A549 (cell line): ENCODE data around the gene CYP4F2. TPM values are rescaled to one million over a fixed set of nuclear protein-coding genes. Genes with fewer than 3 reads are reported as not detected.
"Not testable (repeated sequence)": the region's sequence is repeated elsewhere in the genome, so short reads cannot be mapped to it uniquely, and the experiment has no call there.

Experiments
- ATAC-seq, 2 experiments: fragments of 200-7000 bp in 1 of 2; fragments of >200 bp in 1 of 2; cut with Nextera tagmentation in 1 of 2; cut with Tn5 transposase in 1 of 2; 3 replicates each; pipeline versions ENCODE4 v1.8.0 to v1.9.1; 2018 to 2020; ENCODE audit warnings: mild to moderate bottlenecking in 1 of 2, moderate library complexity in 1 of 2
- CTCF ChIA-PET: fragments of 300-600 bp; sonication (Branson Sonifier 250); formaldehyde crosslinking; extraction: SDS; loops from one replicate; lab custom pipeline; 2021; ENCODE audit warnings: antibody characterized with exemption, inconsistent platforms; lab: Yijun Ruan, JAX
- POLR2A ChIA-PET: fragments of 350-600 bp; formaldehyde crosslinking; extraction: SDS; loops from one replicate; lab custom pipeline; 2021; ENCODE audit warnings: antibody characterized with exemption, inconsistent platforms; lab: Yijun Ruan, JAX
- DNase-seq, 2 experiments: peaks; one replicate each; pipeline versions ENCODE4 v3.0.0 to v3.0.0-alpha.2; 2011 to 2016; ENCODE audit warnings: low read depth in 1 of 2, low spot score in 1 of 2
- FAIRE-seq: peaks from 2 replicates; lab custom pipeline; 2011; peaks lifted over from hg19 to GRCh38; lab: Jason Lieb, UNC
- H3K27ac ChIP-seq, 2 experiments: fragments of >200 bp; sonication (Bioruptor Twin); formaldehyde crosslinking; 3 replicates each; pipeline ENCODE4 v1.5.1; 2016 to 2017
- H3K4me1 ChIP-seq: fragments of >200 bp; sonication (Bioruptor Twin); formaldehyde crosslinking; 3 replicates; pipeline ENCODE4 v1.6.1; 2016
- H3K4me2 ChIP-seq: fragments of >200 bp; sonication (Bioruptor Twin); formaldehyde crosslinking; 3 replicates; pipeline ENCODE4 v1.6.1; 2016
- H3K4me3 ChIP-seq: fragments of >200 bp; sonication (Bioruptor Twin); formaldehyde crosslinking; 3 replicates; pipeline ENCODE4 v1.5.1; 2016
- H3K9me3 ChIP-seq: fragments of >200 bp; sonication (Bioruptor Twin); formaldehyde crosslinking; 3 replicates; pipeline ENCODE4 v1.6.1; 2016
- CEBPB ChIP-seq, 2 experiments: fragments of >200 bp in 1 of 2; sonication (Bioruptor Twin) in 1 of 2; formaldehyde crosslinking in 1 of 2; IDR thresholded peaks; 2 replicates each; pipeline ENCODE4 v1.6.1; 2012 to 2016
- CHD4 ChIP-seq: fragments of 200-600 bp; sonication (generic); IDR thresholded peaks from 2 replicates; pipeline ENCODE4 v1.6.1; 2016; ENCODE audit warnings: antibody characterized with exemption, mild to moderate bottlenecking, borderline replicate concordance
- E2F6 ChIP-seq: IDR thresholded peaks from 2 replicates; pipeline ENCODE4 v1.6.1; 2012; ENCODE audit warnings: low read depth, borderline replicate concordance
- EP300 ChIP-seq, 2 experiments: fragments of >200 bp; sonication (Bioruptor Twin); formaldehyde crosslinking; IDR thresholded peaks; 2 replicates in 1 of 2; 3 replicates in 1 of 2; pipeline ENCODE4 v1.6.1; 2016 to 2017
- HDAC2 ChIP-seq: fragments of 200-600 bp; sonication (generic); IDR thresholded peaks from 2 replicates; pipeline ENCODE4 v1.6.1; 2016
- HOXB5 ChIP-seq: fragments of 250-450 bp; sonication (Bioruptor Pico); IDR thresholded peaks from 2 replicates; pipeline ENCODE4 v1.5.0; 2020; ENCODE audit warnings: mild to moderate bottlenecking, moderate library complexity
- JUN ChIP-seq, 2 experiments: fragments of >200 bp; sonication (Bioruptor Twin); formaldehyde crosslinking; IDR thresholded peaks; 2 replicates in 1 of 2; 3 replicates in 1 of 2; pipeline ENCODE4 v1.6.1; 2016 to 2017
- MAFK ChIP-seq: fragments of 450-650 bp; IDR thresholded peaks from 2 replicates; pipeline ENCODE4 v1.6.1; 2014; ENCODE audit not compliant: partially characterized antibody
- MAZ ChIP-seq: fragments of 150-350 bp; IDR thresholded peaks from 2 replicates; pipeline ENCODE4 v1.6.1; 2014; ENCODE audit warnings: antibody characterized with exemption, low read depth, low read length, borderline replicate concordance
- MYC ChIP-seq: IDR thresholded peaks from 2 replicates; pipeline ENCODE4 v1.6.1; 2012; ENCODE audit warnings: mild to moderate bottlenecking, inconsistent platforms, low read length, improper control_type of control experiment, borderline replicate concordance
- NPAS2 ChIP-seq: fragments of 250-450 bp; sonication (Bioruptor Pico); IDR thresholded peaks from 2 replicates; pipeline ENCODE4 v1.8.0; 2022; ENCODE audit warnings: mild to moderate bottlenecking, moderate library complexity, borderline replicate concordance
- NR3C1 ChIP-seq: fragments of >200 bp; sonication (Bioruptor Twin); formaldehyde crosslinking; IDR thresholded peaks from 3 replicates; pipeline ENCODE4 v1.6.1; 2017
- PBX3 ChIP-seq: IDR thresholded peaks from 2 replicates; pipeline ENCODE4 v1.6.1; 2012
- PHF8 ChIP-seq: fragments of 200-600 bp; sonication (generic); IDR thresholded peaks from 2 replicates; pipeline ENCODE4 v1.6.1; 2016; ENCODE audit warnings: low read depth, mild to moderate bottlenecking, antibody characterized with exemption, moderate library complexity, borderline replicate concordance
- POLR2A ChIP-seq: IDR thresholded peaks from 2 replicates; pipeline ENCODE4 v1.6.1; 2012; ENCODE audit warnings: mild to moderate bottlenecking, low read length
- RARB ChIP-seq: fragments of 250-450 bp; sonication (Bioruptor Pico); IDR thresholded peaks from 2 replicates; pipeline ENCODE4 v1.8.0; 2021; ENCODE audit warnings: mild to moderate bottlenecking, moderate library complexity
- REST ChIP-seq: fragments of 200-600 bp; sonication (generic); IDR thresholded peaks from 2 replicates; pipeline ENCODE4 v1.6.1; 2016; ENCODE audit warnings: antibody characterized with exemption, mild to moderate bottlenecking, moderate library complexity
- RFX5 ChIP-seq: fragments of 450-650 bp; IDR thresholded peaks from 2 replicates; pipeline ENCODE4 v1.7.1; 2014; ENCODE audit warnings: antibody characterized with exemption, mild to moderate bottlenecking, moderate library complexity
- SMC3 ChIP-seq: fragments of >200 bp; sonication (Bioruptor Twin); formaldehyde crosslinking; IDR thresholded peaks from 3 replicates; pipeline ENCODE4 v1.6.1; 2018; ENCODE audit warnings: inconsistent platforms
- TFCP2L1 ChIP-seq: fragments of 250-450 bp; sonication (Bioruptor Pico); IDR thresholded peaks from 2 replicates; pipeline ENCODE4 v1.5.0; 2021; ENCODE audit warnings: mild to moderate bottlenecking
- TP53 ChIP-seq: fragments of 250-450 bp; sonication (Bioruptor Pico); IDR thresholded peaks from 2 replicates; pipeline ENCODE4 v1.5.0; 2021; ENCODE audit warnings: mild to moderate bottlenecking, moderate library complexity
- ZC3H11A ChIP-seq: fragments of 450-650 bp; IDR thresholded peaks from 2 replicates; pipeline ENCODE4 v1.6.1; 2014; ENCODE audit warnings: antibody characterized with exemption, mild to moderate bottlenecking
- ZFP36 ChIP-seq: fragments of 450-650 bp; IDR thresholded peaks from 2 replicates; pipeline ENCODE4 v1.6.1; 2014; ENCODE audit warnings: borderline replicate concordance; ENCODE audit not compliant: partially characterized antibody
- WGBS: methylation state at CpG from one replicate; pipeline ENCODE4 v1.1.6; 2017; ENCODE audit errors: missing lambda C conversion rate; 5-methylcytosine and 5-hydroxymethylcytosine counted together
- polyA plus RNA-seq, 4 experiments: library from polyadenylated mRNA; depleted of rRNA in 3 of 4; stranded (reverse); fragments of >200 nt; fragmentation: RNase III in 1 of 4; extraction: RNeasy Plus Mini Kit Qiagen cat#74134 plus additional on column Dnase treatment in 1 of 4; gene quantifications; 2 replicates in 3 of 4; 3 replicates in 1 of 4; pipeline ENCODE4 v1.2.3, GENCODE V29; 2011 to 2017

CYP4F2 gene
- polyA plus RNA-seq, 2 of the 4 experiments (the other 2 are of a cell fraction) = 0.13 to 0.43 TPM

DNA sequence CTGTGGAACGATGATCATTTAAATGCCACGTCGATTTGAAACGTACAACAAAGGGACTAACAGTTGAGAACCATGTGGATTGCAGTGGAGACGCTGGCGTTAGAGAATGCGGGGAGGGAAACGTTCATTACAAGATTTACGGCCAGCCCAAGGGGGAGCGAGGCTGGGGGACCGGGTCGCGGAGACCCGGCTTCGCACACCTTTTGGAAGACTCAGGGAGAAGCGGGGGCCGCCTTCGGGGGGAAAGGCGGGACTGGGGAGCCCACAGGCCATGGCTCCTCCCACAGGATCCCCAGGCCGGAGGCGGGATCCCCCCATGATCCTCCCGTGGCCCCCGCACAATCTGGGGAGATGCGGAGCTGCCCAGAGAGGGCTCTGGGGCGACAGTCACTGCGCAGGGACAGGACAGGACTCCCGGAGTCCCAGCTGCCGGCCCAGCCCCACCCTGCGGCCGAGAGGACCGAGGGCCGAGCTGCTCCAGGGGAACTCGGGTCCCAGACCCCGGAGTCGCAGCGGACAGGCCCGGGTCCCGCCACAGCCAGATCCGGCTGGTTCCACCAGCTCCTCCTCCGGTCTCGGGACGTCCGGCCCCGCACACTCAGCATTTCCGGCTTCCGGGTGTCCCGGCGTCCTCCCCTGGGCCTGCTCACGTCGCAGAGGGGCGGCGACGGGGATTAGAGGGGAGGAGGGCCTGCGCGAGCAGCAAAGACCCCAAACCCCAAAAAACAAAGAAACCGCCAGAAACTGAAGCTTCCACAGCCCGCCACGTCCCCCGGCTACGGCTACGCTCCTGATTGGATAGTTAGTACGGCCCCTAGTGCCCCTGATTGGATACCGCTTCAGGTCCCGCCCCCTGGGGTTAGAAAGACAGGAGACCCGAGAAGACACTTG, 61.3 kb downstream of the CYP4F2 start:
- DNase-seq = peak; percentile 91 to 95
- H3K4me2 ChIP-seq = peak overlapping the region; percentile 96
- peak; percentile 99 to 100 for ATAC-seq
- 0 out of 3 replicates have a peak, but pooled peaks cover 2% of the 10 kb centered on the region for H3K4me1 ChIP-seq
- 8% methylated on average over 29 of the region's 65 CpGs for WGBS
- ChIA-PET POLR2A (interaction anchor here (0.5 to 1.3 kb wide), 12 partner anchors 10 to 1138 kb away, joined by 3 to 11 read pairs (median 3); partner anchors contain the start of genes AP1M1 and TPM4), CTCF (interaction anchor here (1.3 kb wide), 1 partner anchor 26 kb away, joined by 3 read pairs; no protein-coding TSS in a partner anchor)
- peak overlapping the region; percentile 91 to 98 for H3K27ac ChIP-seq
- no peak for FAIRE-seq
- H3K4me3 ChIP-seq = peak overlapping the region; percentile 85
- no peak for TF ChIP-seq TP53 (CRISPR knock-in tag)
- TF ChIP-seq NPAS2 = no peak
- no peak for TF ChIP-seq CEBPB (IDR thresholded peaks at IDR 0.05)
- no peak for TF ChIP-seq ZFP36
- no peak for TF ChIP-seq EP300 (IDR thresholded peaks at IDR 0.05)
- TF ChIP-seq E2F6 = no peak
- no peak for TF ChIP-seq MAZ
- TF ChIP-seq REST = no peak
- peak; percentile 94 for TF ChIP-seq MAFK
- TF ChIP-seq JUN (IDR thresholded peaks at IDR 0.05) = peak in 1 of 2 experiments; percentile 38; a peak in 1 of 5 replicates
- TF ChIP-seq HDAC2 = no peak
- no peak for TF ChIP-seq NR3C1
- TF ChIP-seq ZC3H11A = no peak
- TF ChIP-seq PBX3 = 0 out of 2 replicates have a peak, but pooled peaks have one; percentile 9
- no peak for TF ChIP-seq MYC
- no peak for TF ChIP-seq RARB (CRISPR knock-in tag)
- peak; percentile 74; the same call in 1 of the 2 replicates for TF ChIP-seq PHF8
- TF ChIP-seq TFCP2L1 (CRISPR knock-in tag) = no peak
- TF ChIP-seq POLR2A = peak; percentile 73
- TF ChIP-seq HOXB5 (CRISPR knock-in tag) = no peak
- peak; percentile 51; the same call in 1 of the 2 replicates for TF ChIP-seq RFX5
- TF ChIP-seq SMC3 = no peak
- TF ChIP-seq CHD4 = no peak
- H3K9me3 ChIP-seq = no peaks in the 10 kb centered on the region

- ATAC-seq, H3K9me3 ChIP-seq, DNase-seq, FAIRE-seq, H3K4me1 ChIP-seq: not testable (repeated sequence)
- H3K27ac ChIP-seq = peak overlapping the region; percentile 91 to 98
- peak overlapping the region; percentile 96 for H3K4me2 ChIP-seq
- CTCF ChIA-PET = interaction anchor here (1.3 kb wide), 1 partner anchor 26 kb away, joined by 3 read pairs; no protein-coding TSS in a partner anchor
- WGBS = 80% methylated on average over 11 of the region's 11 CpGs
- POLR2A ChIA-PET = interaction anchor here (1.3 kb wide), 1 partner anchor 9 kb away, joined by 11 read pairs; no protein-coding TSS in a partner anchor
- H3K4me3 ChIP-seq = peak overlapping the region; percentile 85
These were observed 62.1 kb downstream of the CYP4F2 start for GRCh38 chr19:15835565-15836329.

GRCh38 chr19:15834232-15834631, 63.6 kb downstream of the CYP4F2 start:
- not testable (repeated sequence) for FAIRE-seq, H3K27ac ChIP-seq, H3K4me2 ChIP-seq

More at GRCh38 chr19:15834232-15834631, 63.6 kb downstream of the CYP4F2 start:
- DNase-seq, ATAC-seq, H3K4me3 ChIP-seq, H3K4me1 ChIP-seq, H3K9me3 ChIP-seq, POLR2A ChIA-PET, CTCF ChIA-PET: not testable (repeated sequence)
- 34% methylated on average over 3 of the region's 3 CpGs for WGBS
